GM12873 (cell line): ENCODE measurements around the gene PRKAA2.

Experiments
- TF ChIP-seq, protein P1 (sequence below): IDR thresholded peaks from 2 replicates; pipeline ENCODE4 v1.5.1; 2012; ENCODE audit warnings: low read depth, mild to moderate bottlenecking, moderate library complexity, low read length, control low read depth; ENCODE audit not compliant: insufficient read depth; ENCODE audit errors: missing control alignments

Gene PRKAA2

DNA sequence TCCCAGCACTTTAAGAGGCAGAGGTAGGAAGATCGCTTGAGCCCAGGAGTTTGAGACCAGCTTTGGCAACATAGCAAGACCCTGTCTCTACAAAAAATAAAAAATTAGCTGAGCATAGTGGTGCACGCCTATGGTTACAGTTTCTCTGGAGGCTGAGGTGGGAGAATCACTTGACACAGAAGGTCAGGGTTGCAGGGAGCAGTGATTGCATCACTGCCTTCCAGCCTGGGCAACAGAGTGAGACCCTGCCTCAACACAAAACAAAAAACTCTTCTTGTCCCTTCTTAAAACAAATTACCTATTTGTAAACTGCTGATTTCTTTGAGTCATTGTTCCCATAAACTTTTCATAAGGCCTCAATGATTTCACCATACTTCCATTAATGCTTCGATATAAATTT, 18.7 kb downstream of the PRKAA2 start:
- TF ChIP-seq, protein P1, sequence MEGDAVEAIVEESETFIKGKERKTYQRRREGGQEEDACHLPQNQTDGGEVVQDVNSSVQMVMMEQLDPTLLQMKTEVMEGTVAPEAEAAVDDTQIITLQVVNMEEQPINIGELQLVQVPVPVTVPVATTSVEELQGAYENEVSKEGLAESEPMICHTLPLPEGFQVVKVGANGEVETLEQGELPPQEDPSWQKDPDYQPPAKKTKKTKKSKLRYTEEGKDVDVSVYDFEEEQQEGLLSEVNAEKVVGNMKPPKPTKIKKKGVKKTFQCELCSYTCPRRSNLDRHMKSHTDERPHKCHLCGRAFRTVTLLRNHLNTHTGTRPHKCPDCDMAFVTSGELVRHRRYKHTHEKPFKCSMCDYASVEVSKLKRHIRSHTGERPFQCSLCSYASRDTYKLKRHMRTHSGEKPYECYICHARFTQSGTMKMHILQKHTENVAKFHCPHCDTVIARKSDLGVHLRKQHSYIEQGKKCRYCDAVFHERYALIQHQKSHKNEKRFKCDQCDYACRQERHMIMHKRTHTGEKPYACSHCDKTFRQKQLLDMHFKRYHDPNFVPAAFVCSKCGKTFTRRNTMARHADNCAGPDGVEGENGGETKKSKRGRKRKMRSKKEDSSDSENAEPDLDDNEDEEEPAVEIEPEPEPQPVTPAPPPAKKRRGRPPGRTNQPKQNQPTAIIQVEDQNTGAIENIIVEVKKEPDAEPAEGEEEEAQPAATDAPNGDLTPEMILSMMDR: no peak

DNA sequence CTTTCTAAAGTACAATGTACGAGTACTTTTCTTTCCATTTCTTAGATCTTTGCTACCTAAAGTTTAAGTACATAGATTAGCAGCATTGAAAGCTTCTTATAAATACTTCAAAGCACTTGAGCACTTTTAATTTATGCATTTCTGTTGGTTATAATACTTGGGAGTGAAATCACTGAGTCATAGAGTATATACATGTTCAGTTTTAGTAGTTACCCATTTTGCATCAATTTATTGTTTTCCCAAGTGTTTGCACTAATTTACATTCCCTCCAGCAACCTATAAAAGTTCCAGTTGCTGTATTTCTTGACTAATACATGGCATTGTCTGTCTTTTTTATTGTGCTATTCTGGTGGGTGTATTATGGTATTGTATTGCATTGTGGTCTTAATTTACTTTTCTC, 20.3 kb downstream of the PRKAA2 start:
- TF ChIP-seq, protein P1: no peak

DNA sequence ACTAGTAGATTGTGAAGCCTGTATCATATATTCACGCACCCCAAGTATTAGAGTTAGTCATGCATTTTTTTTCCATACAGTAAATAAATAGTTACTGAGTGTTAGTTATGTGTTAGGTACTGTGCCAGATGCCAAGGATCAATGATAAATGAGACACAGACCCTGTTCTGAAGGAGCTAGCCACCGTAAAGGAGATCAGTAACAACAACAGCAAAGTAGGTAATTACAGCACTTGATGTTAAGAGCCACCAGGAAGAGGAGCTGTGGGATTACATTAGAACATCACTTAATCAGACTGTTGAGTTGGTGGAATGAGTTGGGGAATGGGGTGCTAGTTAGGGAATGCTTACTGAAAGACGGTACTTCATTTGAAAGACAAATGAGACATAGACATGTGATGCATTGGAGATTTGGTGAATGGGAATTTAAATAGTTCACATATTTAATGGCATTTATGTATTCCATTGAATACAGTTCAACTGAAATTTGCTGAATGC, 21.0 kb downstream of the PRKAA2 start:
- TF ChIP-seq, protein P1: no peak

DNA sequence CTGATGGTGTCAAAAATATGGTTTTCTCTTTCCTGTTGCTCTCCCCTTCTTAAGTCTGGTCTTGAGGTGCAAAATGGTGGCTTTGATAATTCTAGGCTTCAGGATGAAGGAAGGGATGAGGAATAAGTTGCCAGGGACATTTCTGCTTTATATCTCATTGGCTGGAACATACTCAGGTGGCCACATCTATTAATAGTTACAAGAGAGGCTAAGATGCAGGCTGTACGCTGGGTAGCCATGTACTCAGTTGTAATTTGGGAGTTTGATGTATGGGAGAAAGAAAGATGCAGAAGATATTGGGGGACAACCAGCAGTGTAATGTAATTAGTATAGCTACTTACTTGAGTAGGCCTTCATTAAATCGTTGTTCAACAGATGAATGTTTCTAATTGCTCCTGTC, 25.2 kb downstream of the PRKAA2 start:
- TF ChIP-seq, protein P1: no peak

DNA sequence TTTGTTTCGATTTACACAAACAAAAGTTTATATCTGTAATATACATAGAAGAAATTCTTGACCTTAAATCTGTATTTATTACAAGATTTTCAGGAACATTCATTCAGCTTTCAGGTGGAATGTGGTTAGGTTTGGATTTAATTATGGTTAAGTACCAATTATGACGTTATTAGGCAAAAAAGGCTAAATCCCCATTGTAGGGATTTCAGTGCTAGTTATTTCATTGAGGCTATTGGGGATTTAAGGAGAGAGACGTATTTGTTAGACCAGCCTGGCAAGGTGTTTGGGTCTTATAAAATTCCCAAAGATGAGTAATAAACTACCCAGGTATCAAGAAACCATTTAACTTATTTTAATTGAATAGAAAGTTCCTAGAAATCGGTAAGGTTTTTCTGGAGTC, 26.0 kb downstream of the PRKAA2 start:
- TF ChIP-seq, protein P1: no peak

DNA sequence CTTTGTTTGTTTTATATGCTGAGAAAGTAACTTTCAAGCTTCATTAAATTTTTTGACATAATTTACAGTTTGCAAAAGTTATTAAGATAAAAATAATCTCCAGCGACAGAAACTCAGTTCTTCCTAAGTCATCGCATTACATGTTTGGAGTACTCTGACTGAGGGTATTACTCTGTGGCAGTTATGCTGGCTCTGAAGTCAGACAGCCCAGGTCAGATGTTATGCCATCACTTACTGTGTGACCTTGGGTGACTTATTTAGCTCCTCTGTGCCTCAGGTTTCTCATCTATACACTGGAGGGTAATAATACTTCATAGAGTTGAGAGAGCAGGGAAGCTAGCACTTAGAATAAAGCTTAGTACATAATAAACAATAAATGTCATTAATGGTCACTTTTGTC, 26.4 kb downstream of the PRKAA2 start:
- TF ChIP-seq, protein P1: no peak

DNA sequence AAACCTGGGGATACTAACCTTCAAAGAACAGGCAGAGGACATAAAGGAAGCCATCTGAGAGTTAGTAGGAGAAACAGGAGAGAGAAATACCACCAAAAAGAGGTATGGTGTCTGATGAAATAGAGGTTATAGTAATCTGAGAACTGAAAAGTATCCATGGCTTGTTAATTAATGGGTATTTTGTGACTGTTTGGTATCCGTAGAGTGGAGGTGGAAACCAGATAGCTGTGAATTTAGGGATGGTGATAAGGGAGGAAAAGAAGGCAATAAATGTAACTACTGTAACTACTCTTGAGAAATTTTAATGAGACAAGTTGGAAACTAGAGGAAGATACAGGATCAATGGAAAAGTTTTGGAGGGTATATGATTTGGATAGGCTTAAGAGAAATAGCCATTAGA, 27.5 kb downstream of the PRKAA2 start:
- TF ChIP-seq, protein P1: no peak
